Trophoblast cell (in vitro differentiated cells and primary cell): ENCODE data around the gene GFRA1.

Source experiments
- DNase-seq, 2 donors: peaks; one replicate each; pipeline ENCODE4 v3.0.0-alpha.2; 2016
- H2AFZ ChIP-seq: 2 replicates; pipeline ENCODE4 v1.6.1; 2013; ENCODE audit warnings: low read length, moderate library complexity, mild to moderate bottlenecking; ENCODE audit not compliant: insufficient read depth, poor library complexity
- H2AK5ac ChIP-seq: 2 replicates; pipeline ENCODE4 v1.6.1; 2013; ENCODE audit warnings: mild to moderate bottlenecking, low read length
- H2BK120ac ChIP-seq: 2 replicates; pipeline ENCODE4 v1.6.1; 2013; ENCODE audit warnings: low read length, mild to moderate bottlenecking, moderate library complexity; ENCODE audit not compliant: insufficient read depth, poor library complexity
- H2BK12ac ChIP-seq: 2 replicates; pipeline ENCODE4 v1.6.1; 2013; ENCODE audit warnings: mild to moderate bottlenecking, low read length, moderate library complexity
- H2BK5ac ChIP-seq: 2 replicates; pipeline ENCODE4 v1.6.1; 2013; ENCODE audit warnings: low read length, low read depth, moderate library complexity, mild to moderate bottlenecking; ENCODE audit not compliant: poor library complexity
- H3K14ac ChIP-seq: 2 replicates; pipeline ENCODE4 v1.6.1; 2013; ENCODE audit warnings: mild to moderate bottlenecking, low read length
- H3K18ac ChIP-seq: 2 replicates; pipeline ENCODE4 v1.6.1; 2013; ENCODE audit warnings: mild to moderate bottlenecking, low read length
- H3K23ac ChIP-seq: 2 replicates; pipeline ENCODE4 v1.6.1; 2013; ENCODE audit warnings: low read length
- H3K27ac ChIP-seq: 2 replicates; pipeline ENCODE4 v1.5.1; 2013; ENCODE audit warnings: low read depth, mild to moderate bottlenecking, inconsistent platforms, low read length, moderate library complexity
- H3K27me3 ChIP-seq: 2 replicates; pipeline ENCODE4 v1.6.1; 2013; ENCODE audit warnings: inconsistent platforms, mild to moderate bottlenecking, low read length, moderate library complexity; ENCODE audit not compliant: insufficient read depth
- H3K36me3 ChIP-seq, 2 experiments: 1 replicate in 1 of 2; 2 replicates in 1 of 2; pipeline ENCODE4 v1.6.1; 2013; ENCODE audit warnings: low read length in 2 of 2, mild to moderate bottlenecking in 2 of 2, moderate library complexity in 1 of 2; ENCODE audit not compliant: insufficient read depth in 2 of 2, control insufficient read depth in 1 of 2
- H3K4ac ChIP-seq: 2 replicates; pipeline ENCODE4 v1.6.1; 2013; ENCODE audit warnings: low read depth, mild to moderate bottlenecking, low read length, moderate library complexity
- H3K4me1 ChIP-seq, 2 experiments: 1 replicate in 1 of 2; 2 replicates in 1 of 2; pipeline ENCODE4 v1.6.1; 2013; ENCODE audit warnings: low read length in 2 of 2, mild to moderate bottlenecking in 2 of 2, moderate library complexity in 1 of 2; ENCODE audit not compliant: insufficient read depth in 2 of 2, control insufficient read depth in 1 of 2
- H3K4me2 ChIP-seq: 2 replicates; pipeline ENCODE4 v1.6.1; 2013; ENCODE audit warnings: inconsistent platforms, mild to moderate bottlenecking, low read length, moderate library complexity
- H3K4me3 ChIP-seq: 2 replicates; pipeline ENCODE4 v1.5.1; 2013; ENCODE audit warnings: mild to moderate bottlenecking, low read depth, low read length, inconsistent platforms
- H3K79me1 ChIP-seq: one replicate; pipeline ENCODE4 v1.6.1; 2013; ENCODE audit warnings: low read length
- H3K79me2 ChIP-seq: 2 replicates; pipeline ENCODE4 v1.6.1; 2013; ENCODE audit warnings: low read length, mild to moderate bottlenecking; ENCODE audit not compliant: control insufficient read depth, insufficient read depth, poor library complexity
- H3K9ac ChIP-seq: 2 replicates; pipeline ENCODE4 v1.6.1; 2013; ENCODE audit warnings: mild to moderate bottlenecking, low read length
- H3K9me3 ChIP-seq: 2 replicates; pipeline ENCODE4 v1.6.1; 2013; ENCODE audit warnings: low read depth, mild to moderate bottlenecking, control low read depth, inconsistent platforms, low read length; ENCODE audit not compliant: insufficient read depth
- H4K12ac ChIP-seq: 2 replicates; pipeline ENCODE4 v1.6.1; 2013; ENCODE audit warnings: low read depth, mild to moderate bottlenecking, low read length, moderate library complexity
- H4K8ac ChIP-seq: 2 replicates; pipeline ENCODE4 v1.6.1; 2013; ENCODE audit warnings: low read depth, mild to moderate bottlenecking, low read length, moderate library complexity
- H4K91ac ChIP-seq: one replicate; pipeline ENCODE4 v1.6.1; 2013; ENCODE audit warnings: low read depth, mild to moderate bottlenecking, low read length, moderate library complexity
- WGBS: extraction: QIAGEN DNeasy Blood & Tissue Kit; methylation state at CpG from one replicate; pipeline ENCODE4 v1.1.7; 2013; ENCODE audit warnings: missing lambda C conversion rate; ENCODE audit not compliant: insufficient read length, insufficient coverage; ENCODE audit errors: extremely low coverage; 5-methylcytosine and 5-hydroxymethylcytosine counted together

Gene GFRA1

GRCh38 chr10:116211682-116212081 is 61.3 kb downstream of the GFRA1 start:
- H2BK120ac ChIP-seq: no peak overlapping the region
- no peak overlapping the region for H3K4me3 ChIP-seq
- H3K27ac ChIP-seq: no peak overlapping the region
- no peak for DNase-seq
- no peaks in the 10 kb centered on the region for H3K79me1 ChIP-seq
- H3K23ac ChIP-seq: no peak overlapping the region
- H4K8ac ChIP-seq: no peak overlapping the region
- H2BK12ac ChIP-seq: no peak overlapping the region
- H3K4me2 ChIP-seq: no peak overlapping the region
- H4K12ac ChIP-seq: no peak overlapping the region
- no peaks in the 10 kb centered on the region for H3K36me3 ChIP-seq
- H4K91ac ChIP-seq: no peak overlapping the region
- no peak overlapping the region for H3K9ac ChIP-seq
- no peak overlapping the region for H3K14ac ChIP-seq
- H3K18ac ChIP-seq: no peak overlapping the region
- H3K9me3 ChIP-seq: no peaks in the 10 kb centered on the region
- H3K79me2 ChIP-seq: no peaks in the 10 kb centered on the region
- H2AK5ac ChIP-seq: no peak overlapping the region
- H3K27me3 ChIP-seq: no peaks in the 10 kb centered on the region
- H3K4ac ChIP-seq: no peak overlapping the region
- H2AFZ ChIP-seq: no peak overlapping the region
- no peak overlapping the region for H2BK5ac ChIP-seq
- no CpG with 5 or more reads among the region's 1 CpG for WGBS
- H3K4me1 ChIP-seq: peaks cover 0 to 3% of the 10 kb centered on the region in 2 experiments

- Histone ChIP-seq H3K4me2 (no peak overlapping the region), H3K4me1 (peaks cover 0 to 3% of the 10 kb centered on the region in 2 experiments), H3K14ac (no peak overlapping the region), H3K18ac (no peak overlapping the region), H3K9ac (no peak overlapping the region), H3K27ac (no peak overlapping the region), H2BK12ac (no peak overlapping the region), H3K4me3 (no peak overlapping the region), H3K36me3 (no peaks in the 10 kb centered on the region), H2BK120ac (no peak overlapping the region), H3K9me3 (no peaks in the 10 kb centered on the region), H4K8ac (no peak overlapping the region), H2AFZ (no peak overlapping the region), H2AK5ac (no peak overlapping the region), H3K4ac (no peak overlapping the region), H2BK5ac (no peak overlapping the region), H4K12ac (no peak overlapping the region), H3K79me1 (no peaks in the 10 kb centered on the region), H3K23ac (no peak overlapping the region), H3K79me2 (no peaks in the 10 kb centered on the region), H3K27me3 (no peaks in the 10 kb centered on the region), H4K91ac (no peak overlapping the region)
- DNase-seq: no peak
- no CpG with 5 or more reads among the region's 7 CpGs for WGBS
Measured at GRCh38 chr10:116210588-116211346, 62.2 kb downstream of the GFRA1 start.

- Histone ChIP-seq H3K18ac (no peak overlapping the region), H2BK12ac (no peak overlapping the region), H2AFZ (no peak overlapping the region), H3K4me2 (no peak overlapping the region), H3K27ac (no peak overlapping the region), H3K9me3 (no peaks in the 10 kb centered on the region), H2AK5ac (no peak overlapping the region), H3K4ac (no peak overlapping the region), H3K23ac (no peak overlapping the region), H3K36me3 (no peaks in the 10 kb centered on the region), H2BK120ac (no peak overlapping the region), H3K79me1 (no peaks in the 10 kb centered on the region), H3K9ac (no peak overlapping the region), H3K27me3 (no peaks in the 10 kb centered on the region), H4K91ac (no peak overlapping the region), H4K8ac (no peak overlapping the region), H3K4me1 (peaks cover 0 to 3% of the 10 kb centered on the region in 2 experiments), H3K79me2 (no peaks in the 10 kb centered on the region), H3K14ac (no peak overlapping the region), H2BK5ac (no peak overlapping the region), H4K12ac (no peak overlapping the region), H3K4me3 (no peak overlapping the region)
- DNase-seq: no peak
- WGBS: no CpG with 5 or more reads among the region's 10 CpGs
Measured at GRCh38 chr10:116209781-116210180, 63.2 kb downstream of the GFRA1 start.

GRCh38 chr10:116208956-116209567 is 63.9 kb downstream of the GFRA1 start:
- Histone ChIP-seq H2BK5ac (no peak overlapping the region), H3K23ac (no peak overlapping the region), H2AFZ (no peak overlapping the region), H2BK120ac (no peak overlapping the region), H3K4me3 (no peak overlapping the region), H3K79me2 (no peaks in the 10 kb centered on the region), H3K27me3 (no peaks in the 10 kb centered on the region), H4K8ac (no peak overlapping the region), H3K27ac (no peak overlapping the region), H3K18ac (no peak overlapping the region), H3K4me2 (no peak overlapping the region), H3K36me3 (no peaks in the 10 kb centered on the region), H3K9me3 (no peaks in the 10 kb centered on the region), H4K12ac (no peak overlapping the region), H4K91ac (no peak overlapping the region), H3K79me1 (no peaks in the 10 kb centered on the region), H3K14ac (no peak overlapping the region), H3K4me1 (peaks cover 0 to 3% of the 10 kb centered on the region in 2 experiments), H2BK12ac (no peak overlapping the region), H2AK5ac (no peak overlapping the region), H3K4ac (no peak overlapping the region), H3K9ac (no peak overlapping the region)
- no CpG with 5 or more reads among the region's 6 CpGs for WGBS
- DNase-seq: no peak
